ENCODE measurements around the gene UBE2O.

The UBE2O gene

GRCh38 chr17:76438906-76439305, 14.0 kb downstream of the UBE2O start:
- DNase-seq (ENCODE audit: low read depth) = no peak

GRCh38 chr17:76437467-76438402, 15.2 kb downstream of the UBE2O start:
- DNase-seq (ENCODE audit: low read depth) = no peak

- DNase-seq (ENCODE audit: low read depth) = no peak
Measured at GRCh38 chr17:76435751-76436150, 17.2 kb downstream of the UBE2O start.

- no peak for DNase-seq (ENCODE audit: low read depth)
Measured at GRCh38 chr17:76434870-76435269, 18.1 kb downstream of the UBE2O start.

GRCh38 chr17:76433693-76434092, 19.3 kb downstream of the UBE2O start:
- DNase-seq (ENCODE audit: low read depth) = no peak

- no peak for DNase-seq (ENCODE audit: low read depth)
Measured at GRCh38 chr17:76432712-76433336, 20.1 kb downstream of the UBE2O start.

GRCh38 chr17:76432004-76432403, 20.9 kb downstream of the UBE2O start:
- DNase-seq (ENCODE audit: low read depth) = no peak

- no peak for DNase-seq (ENCODE audit: low read depth)
Measured at GRCh38 chr17:76431509-76431908, 21.4 kb downstream of the UBE2O start.

- DNase-seq (ENCODE audit: low read depth) = no peak
Measured at GRCh38 chr17:76428511-76428910, 24.4 kb downstream of the UBE2O start.

GRCh38 chr17:76427501-76428231, 25.3 kb downstream of the UBE2O start:
- no peak for DNase-seq (ENCODE audit: low read depth)

GRCh38 chr17:76426853-76427252, 26.1 kb downstream of the UBE2O start:
- no peak for DNase-seq (ENCODE audit: low read depth)

- DNase-seq (ENCODE audit: low read depth) = no peak
Measured at GRCh38 chr17:76422860-76423259, 30.1 kb downstream of the UBE2O start.

GRCh38 chr17:76422406-76422805, 30.5 kb downstream of the UBE2O start:
- no peak for DNase-seq (ENCODE audit: low read depth)

GRCh38 chr17:76421044-76421407, 31.9 kb downstream of the UBE2O start:
- no peak for DNase-seq (ENCODE audit: low read depth)

GRCh38 chr17:76420356-76421043, 32.5 kb downstream of the UBE2O start:
- no peak for DNase-seq (ENCODE audit: low read depth)

GRCh38 chr17:76419576-76420260, 33.2 kb downstream of the UBE2O start:
- DNase-seq (ENCODE audit: low read depth) = no peak

GRCh38 chr17:76417499-76418143, 35.3 kb downstream of the UBE2O start:
- DNase-seq (ENCODE audit: low read depth) = no peak

- DNase-seq (ENCODE audit: low read depth) = no peak
Measured at GRCh38 chr17:76416899-76417298, 36.1 kb downstream of the UBE2O start.

GRCh38 chr17:76416457-76416856, 36.5 kb downstream of the UBE2O start:
- no peak for DNase-seq (ENCODE audit: low read depth)

GRCh38 chr17:76415786-76416185, 37.2 kb downstream of the UBE2O start:
- DNase-seq (ENCODE audit: low read depth) = no peak

Data from activated T-cell treated with anti-CD3 and anti-CD28 coated beads for 1 hour (primary cell).